ENCODE results near the gene TMEM123. TPM values are rescaled to one million over a fixed set of nuclear protein-coding genes. Genes with fewer than 3 reads are reported as not detected.

Gene TMEM123
- total and polyA plus RNA-seq, 2 of the 13 experiments (the other 11 are each of a cell fraction or from before 2014, with no cell fraction given), result 365 to 2,761 TPM

- no peak for TF ChIP-seq DDIT3 (CRISPR knock-in tag; IDR thresholded peaks at IDR 0.05)
- 0 out of 2 replicates have a peak, but pooled peaks have one; percentile 34 for TF ChIP-seq PRDM10 (CRISPR knock-in tag; IDR thresholded peaks at IDR 0.05; ENCODE audit: low read depth)
- TF ChIP-seq ZNF18 (CRISPR knock-in tag; IDR thresholded peaks at IDR 0.05; ENCODE audit: insufficient replicate concordance), result no peak
- TF ChIP-seq ARNT (IDR thresholded peaks at IDR 0.05), result no peak
- TF ChIP-seq POLR2A (IDR thresholded peaks at IDR 0.05; ENCODE audit: insufficient read depth in 1 of 2, low read depth in 2 of 2, low read length in 2 of 2), result peak in 1 of 2 experiments; percentile 56; a peak in 2 of 4 replicates
- no peak; the same call in 1 of the 2 replicates for TF ChIP-seq ZNF101 (CRISPR knock-in tag; IDR thresholded peaks at IDR 0.05; ENCODE audit: borderline replicate concordance, low read depth)
- TF ChIP-seq RCOR2 (CRISPR knock-in tag; IDR thresholded peaks at IDR 0.05), result peak; percentile 83
- TF ChIP-seq SYNCRIP (IDR thresholded peaks at IDR 0.05; ENCODE audit: insufficient read depth, low read depth, low read length), result no peak
- 0 out of 2 replicates have a peak, but pooled peaks have one; percentile 26 for TF ChIP-seq ATF5 (CRISPR knock-in tag; IDR thresholded peaks at IDR 0.05; ENCODE audit: low read depth)
- no peak for TF ChIP-seq NR0B2 (CRISPR knock-in tag; IDR thresholded peaks at IDR 0.05)
- no peak for TF ChIP-seq SCMH1 (CRISPR knock-in tag; IDR thresholded peaks at IDR 0.05; ENCODE audit: borderline replicate concordance)
- no peak for TF ChIP-seq TMF1 (CRISPR knock-in tag; IDR thresholded peaks at IDR 0.05; ENCODE audit: low read depth)
- TF ChIP-seq IRF1 (CRISPR knock-in tag; IDR thresholded peaks at IDR 0.05; ENCODE audit: low read depth), result no peak; the same call in 1 of the 2 replicates
- TF ChIP-seq ZKSCAN1 (IDR thresholded peaks at IDR 0.05; ENCODE audit: low read length), result no peak
- TF ChIP-seq SIN3B (IDR thresholded peaks at IDR 0.05; ENCODE audit: low read length), result no peak
- TF ChIP-seq HDAC2 (CRISPR knock-in tag; IDR thresholded peaks at IDR 0.05), result peak; percentile 93
- TF ChIP-seq REXO4 (CRISPR knock-in tag; IDR thresholded peaks at IDR 0.05; ENCODE audit: borderline replicate concordance), result no peak
- TF ChIP-seq HBP1 (CRISPR knock-in tag; IDR thresholded peaks at IDR 0.05; ENCODE audit: low read depth), result no peak
- peak; percentile 70; the same call in 1 of the 2 replicates for TF ChIP-seq RARA (CRISPR knock-in tag; IDR thresholded peaks at IDR 0.05)
- TF ChIP-seq ZNF605 (CRISPR knock-in tag; IDR thresholded peaks at IDR 0.05), result peak; percentile 81
- no peak for TF ChIP-seq ZBTB25 (CRISPR knock-in tag; IDR thresholded peaks at IDR 0.05)
Observed at GRCh38 chr11:102476812-102477211, 24.2 kb upstream of the TMEM123 start (continued).

Measured in HepG2 (cell line).